T-helper 22 cell (primary cell): ENCODE data around the gene STARD8.

Experiments
- DNase-seq: peaks from one replicate; pipeline ENCODE4 v3.0.0-alpha.2; 2020; ENCODE audit warnings: low read depth

Gene STARD8

GRCh38 chrX:68691921-68692320 lies 44.5 kb downstream of the STARD8 start:
- no peak for DNase-seq

DNA sequence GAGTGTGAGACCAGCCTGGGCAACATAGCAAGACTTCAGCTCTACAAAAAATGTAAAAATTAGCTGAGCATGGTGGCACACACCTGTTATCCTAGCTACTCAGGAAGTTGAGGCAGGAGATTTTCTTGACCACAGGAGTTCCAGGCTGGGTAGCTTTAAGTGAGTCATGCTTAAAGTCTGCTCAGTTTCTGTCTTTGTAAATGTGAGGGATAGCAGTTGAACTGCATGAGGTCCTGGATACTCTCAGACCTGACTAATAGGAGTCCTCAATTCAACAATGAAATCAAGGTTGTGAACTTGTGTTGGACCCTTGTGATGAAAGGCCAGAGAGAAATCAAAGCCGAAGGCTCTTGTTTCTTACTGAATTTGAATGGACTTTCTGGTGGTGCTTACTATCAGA lies 45.2 kb downstream of the STARD8 start:
- no peak for DNase-seq

- DNase-seq, result no peak
These were observed 46.3 kb downstream of the STARD8 start for GRCh38 chrX:68693481-68694434.

DNA sequence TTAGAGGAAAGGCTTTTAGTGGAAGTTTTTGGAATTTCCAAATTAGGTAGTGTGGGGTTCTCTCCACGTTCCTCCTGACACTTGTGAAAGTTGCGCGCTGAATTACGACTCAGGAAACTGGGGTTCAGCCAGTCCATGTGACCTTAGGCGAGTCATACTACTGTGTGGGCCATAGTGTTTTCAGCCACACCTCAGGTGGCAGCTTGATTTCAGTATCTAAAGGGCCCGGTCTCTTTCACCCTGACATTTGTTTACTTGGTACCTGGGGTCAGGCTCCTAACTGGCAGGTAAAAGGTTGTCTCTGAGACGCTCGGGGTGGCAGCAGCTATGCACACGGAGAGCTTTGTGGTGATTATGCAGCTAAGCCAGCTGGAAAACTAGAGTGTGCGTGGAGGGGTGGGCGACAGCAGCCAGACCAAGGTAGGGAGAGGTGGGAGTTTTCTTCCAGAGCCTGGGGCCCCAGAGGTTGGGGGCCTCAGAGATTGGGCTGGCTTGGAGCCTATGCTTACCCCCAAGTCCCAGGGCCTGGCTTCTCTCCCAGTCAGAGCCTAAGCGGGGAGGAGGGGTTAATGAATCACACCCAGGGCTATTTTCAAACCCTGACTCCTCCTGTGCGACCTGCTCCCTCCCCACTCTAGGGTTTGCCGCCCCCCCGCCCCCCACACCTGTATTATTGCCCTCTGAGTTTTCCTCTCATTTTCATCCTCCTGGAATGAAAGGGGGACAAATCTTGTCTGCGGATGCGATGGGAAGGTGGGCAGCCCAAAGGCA lies 47.2 kb downstream of the STARD8 start:
- DNase-seq, result no peak

DNA sequence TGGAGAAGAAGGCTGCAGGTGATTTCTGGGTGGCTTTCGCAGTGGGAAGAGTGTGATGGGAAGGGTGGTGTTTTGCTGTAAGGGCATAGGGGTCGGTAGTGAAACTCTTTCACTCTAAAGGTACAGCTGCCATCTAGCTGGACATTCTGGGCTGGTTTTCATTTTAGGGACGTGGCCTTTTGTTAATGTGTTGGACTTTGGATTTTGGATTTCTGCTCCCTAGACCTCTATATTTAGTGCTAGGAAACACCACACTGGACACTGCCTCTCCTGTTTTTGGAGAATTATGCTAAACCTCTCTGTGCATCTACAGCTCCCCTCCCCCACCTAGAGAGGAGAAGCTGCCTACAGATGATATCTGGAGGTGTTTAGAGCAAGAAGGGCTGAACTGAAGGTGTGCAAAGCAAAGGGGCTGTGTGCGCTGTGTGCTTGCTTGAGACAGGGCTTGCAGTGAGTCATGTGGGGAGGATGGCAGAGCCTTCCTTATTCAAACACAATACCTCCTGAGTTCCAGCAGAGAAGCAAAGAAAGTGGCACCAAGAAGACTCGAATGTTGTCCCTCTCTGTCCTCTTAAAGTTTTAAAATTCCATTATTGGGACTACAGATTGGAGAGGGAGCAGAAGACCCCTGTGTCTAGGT lies 47.9 kb downstream of the STARD8 start:
- DNase-seq, result no peak

DNA sequence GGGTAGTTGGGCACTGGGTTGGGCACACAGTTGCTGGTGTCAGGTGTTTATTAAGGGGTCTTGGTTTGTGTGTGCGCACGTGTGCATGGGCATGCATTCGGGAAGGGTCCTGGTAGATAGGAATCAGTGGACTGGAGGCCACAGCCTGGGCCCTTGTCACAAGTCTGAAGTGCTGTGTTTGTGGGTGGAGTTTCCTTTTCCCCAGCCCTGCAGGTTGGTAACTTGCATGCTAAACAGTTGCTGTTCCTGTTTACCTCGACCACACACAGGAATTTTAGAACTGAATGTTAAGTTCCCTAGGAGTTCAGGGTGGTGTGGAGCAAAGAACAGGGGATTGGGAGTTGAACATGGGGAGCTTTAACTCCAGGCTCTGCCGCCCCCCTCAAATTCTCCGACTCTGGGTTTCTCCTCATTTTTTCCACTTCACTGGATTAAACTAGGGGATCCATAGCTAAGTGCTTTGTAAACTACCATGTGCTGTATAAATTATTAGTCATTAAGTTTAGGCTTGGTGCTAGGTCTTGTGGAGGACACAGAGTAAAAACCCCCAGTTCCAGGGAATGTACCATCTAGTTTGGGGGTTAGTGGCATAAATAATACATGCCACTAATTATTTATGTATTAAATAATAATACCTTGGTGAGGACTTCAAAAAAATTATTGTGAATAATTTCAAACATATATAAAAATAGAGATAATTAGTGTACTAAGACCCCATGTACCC lies 49.0 kb downstream of the STARD8 start:
- DNase-seq, result no peak

- no peak for DNase-seq
These were observed 49.6 kb downstream of the STARD8 start for GRCh38 chrX:68697036-68697435.

- no peak for DNase-seq
These were observed 50.1 kb downstream of the STARD8 start for GRCh38 chrX:68697465-68698125.

DNA sequence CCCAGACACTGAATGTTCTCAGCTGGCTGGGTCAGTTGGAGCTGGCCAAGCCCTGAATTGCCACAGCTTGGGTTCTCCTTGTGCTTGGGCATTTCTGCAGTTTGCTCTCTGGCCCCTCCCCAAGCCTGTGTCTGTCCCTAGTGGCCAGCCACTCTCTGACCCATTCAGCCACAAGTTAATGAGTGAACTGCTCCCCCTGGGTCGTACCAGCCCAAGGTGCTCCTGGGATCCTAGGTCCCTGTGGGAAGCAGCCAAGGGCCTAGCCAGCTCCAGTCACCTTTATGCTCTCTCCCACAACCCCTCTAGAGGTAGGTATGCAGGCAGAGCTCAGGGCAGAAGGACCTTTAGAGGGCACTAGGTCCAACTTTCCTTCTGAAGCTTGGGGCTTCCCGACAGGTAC lies 51.5 kb downstream of the STARD8 start:
- no peak for DNase-seq

GRCh38 chrX:68699960-68700746 lies 52.7 kb downstream of the STARD8 start:
- DNase-seq, result no peak

DNA sequence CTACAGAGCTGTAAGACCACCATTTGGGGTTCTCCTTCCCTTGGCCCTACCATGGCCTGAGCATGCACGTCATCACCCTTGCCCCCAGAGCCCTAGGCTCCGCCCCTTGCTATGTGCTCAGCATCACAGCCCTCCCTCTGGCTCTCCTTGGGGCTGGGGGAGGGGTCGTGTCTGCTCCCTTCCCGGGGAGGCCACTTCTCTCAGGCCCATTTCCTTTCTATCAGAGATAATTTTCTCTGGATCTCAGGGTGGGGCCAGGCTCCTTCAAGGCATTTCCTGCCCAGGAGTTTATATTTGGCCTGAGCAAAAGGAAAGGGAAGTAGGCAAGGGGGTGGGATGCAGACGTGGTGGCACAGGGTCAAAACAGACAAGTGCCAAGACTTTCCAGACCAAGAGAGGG lies 55.9 kb downstream of the STARD8 start:
- no peak for DNase-seq

DNA sequence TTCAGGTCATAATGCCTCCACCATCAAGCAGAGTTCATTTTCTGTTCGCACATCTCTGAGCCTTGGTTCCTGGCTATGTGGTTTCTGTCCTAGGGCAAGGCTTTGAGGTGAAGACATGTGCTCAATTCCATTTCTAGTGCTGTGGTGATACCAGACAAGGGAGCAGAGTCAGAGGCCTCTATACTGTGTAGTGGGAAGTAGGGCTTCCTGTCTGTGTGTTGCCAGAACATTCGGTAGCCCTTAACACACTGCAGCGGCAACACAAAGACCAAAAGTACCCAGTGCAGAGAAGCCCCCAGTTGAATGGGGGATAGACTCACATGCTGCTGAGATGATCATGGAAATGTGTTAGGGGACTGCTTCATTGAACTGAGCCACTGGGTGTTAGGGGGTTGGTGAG lies 56.4 kb downstream of the STARD8 start:
- DNase-seq, result no peak

DNA sequence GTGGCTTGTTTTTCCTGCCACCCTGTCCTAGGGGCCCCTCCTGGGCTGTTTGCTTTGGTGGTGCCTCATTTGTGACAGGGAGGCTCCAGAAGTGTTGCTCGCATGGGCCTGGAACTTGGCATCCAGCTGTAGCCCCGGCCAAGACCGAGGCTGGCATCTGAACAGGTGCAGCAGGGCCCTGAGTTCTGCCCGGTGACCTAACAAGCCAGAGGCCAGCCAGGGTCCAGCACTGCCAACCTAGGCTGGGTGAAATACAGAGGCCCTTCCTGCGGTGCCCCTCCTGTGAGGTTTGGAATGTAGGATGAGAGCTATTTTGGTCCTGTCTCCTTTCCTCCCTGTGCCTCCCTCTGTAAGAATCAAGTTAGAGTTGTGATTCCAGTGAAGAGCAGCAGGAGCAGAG lies 58.5 kb downstream of the STARD8 start:
- no peak for DNase-seq

DNA sequence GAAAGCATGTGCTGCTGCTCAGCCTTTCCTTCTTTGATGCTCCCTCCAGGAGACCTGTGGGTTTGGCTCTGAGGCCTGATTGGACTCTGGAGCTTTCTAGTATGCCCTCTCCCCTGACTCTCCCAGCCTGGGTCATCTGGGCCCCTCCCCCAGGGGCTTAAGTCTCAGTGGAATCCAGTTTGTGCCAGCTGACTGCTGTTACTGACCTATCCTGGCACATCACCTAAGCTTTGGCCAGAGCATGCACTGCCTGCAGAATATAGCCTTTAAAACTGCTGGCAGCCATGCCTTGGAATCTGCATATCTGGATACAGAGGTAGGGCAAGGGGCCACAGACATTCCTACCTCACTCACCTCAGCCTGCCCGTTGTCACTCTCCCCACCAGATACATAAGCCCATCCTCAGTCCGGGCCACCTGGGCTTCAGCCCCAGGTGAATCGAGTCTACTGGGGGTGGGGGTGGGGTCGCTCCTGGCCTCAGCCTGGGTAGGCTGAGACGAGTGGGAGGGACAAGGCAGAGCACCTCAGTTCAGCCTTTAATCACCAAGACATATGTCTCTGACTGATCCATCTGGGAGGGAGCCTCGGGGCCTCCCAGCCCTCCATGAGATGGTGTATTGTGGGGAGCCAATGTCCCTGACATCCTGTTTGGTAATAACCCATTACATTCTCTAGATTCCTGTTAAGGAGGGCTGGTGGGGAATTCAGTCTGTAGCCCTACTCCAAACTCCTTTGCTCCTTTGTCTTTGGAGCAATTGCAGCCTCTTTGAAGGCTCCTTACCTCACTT lies 61.2 kb downstream of the STARD8 start:
- DNase-seq, result no peak

- no peak for DNase-seq
These were observed 63.6 kb downstream of the STARD8 start for GRCh38 chrX:68710870-68711576.

GRCh38 chrX:68711845-68712244 lies 64.4 kb downstream of the STARD8 start:
- no peak for DNase-seq

GRCh38 chrX:68714856-68715255 lies 67.4 kb downstream of the STARD8 start:
- no peak for DNase-seq

DNA sequence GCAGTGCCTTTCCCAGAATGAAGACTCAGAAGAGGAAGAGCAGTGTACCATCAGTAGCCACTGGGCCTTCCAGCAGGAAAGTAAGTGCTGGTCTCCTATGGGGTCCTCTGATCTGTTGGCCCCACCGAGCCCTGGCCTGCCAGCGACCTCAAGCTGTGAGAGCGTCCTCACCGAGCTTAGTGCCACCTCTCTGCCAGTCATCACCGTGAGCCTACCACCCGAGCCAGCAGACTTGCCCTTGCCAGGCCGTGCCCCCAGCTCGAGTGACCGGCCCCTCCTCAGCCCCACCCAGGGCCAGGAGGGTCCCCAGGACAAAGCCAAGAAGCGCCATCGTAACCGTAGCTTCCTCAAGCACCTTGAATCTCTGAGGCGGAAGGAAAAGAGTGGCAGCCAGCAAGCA lies 69.7 kb downstream of the STARD8 start:
- DNase-seq, result no peak
